ENCODE measurements around the gene PCNX2. TPM values are rescaled to one million over a fixed set of nuclear protein-coding genes. Genes with fewer than 3 reads are reported as not detected.

The PCNX2 gene
- total RNA-seq, 1 donor from 2014 or later: 25.5 TPM

- no peak overlapping the region for H3K4me3 Mint-ChIP-seq (ENCODE audit: unreplicated experiment)
- no peak for TF ChIP-seq EZH2 (IDR thresholded peaks at IDR 0.05; ENCODE audit: insufficient read depth, low read length)
- TF ChIP-seq CTCF (IDR thresholded peaks at IDR 0.05; ENCODE audit: insufficient read depth, low read depth, low read length): peak; percentile 77
- Histone ChIP-seq H3K4me3 (ENCODE audit: insufficient read depth, low read depth, low read length) (no peak overlapping the region), H3K27ac (ENCODE audit: low read depth, low read length) (no peak overlapping the region), H3K36me3 (ENCODE audit: insufficient read depth, low read length) (no peaks in the 10 kb centered on the region), H3K9ac (ENCODE audit: low read length) (no peak overlapping the region), H4K20me1 (ENCODE audit: insufficient read depth, low read length) (no peaks in the 10 kb centered on the region), H2AFZ (ENCODE audit: low read depth, low read length) (no peak overlapping the region), H3K9me3 (ENCODE audit: insufficient read depth, low read depth, low read length) (no peaks in the 10 kb centered on the region), H3K27me3 (ENCODE audit: insufficient read depth, low read length) (no peaks in the 10 kb centered on the region), H3K4me2 (ENCODE audit: low read length) (no peak overlapping the region), H3K4me1 (ENCODE audit: insufficient read depth, low read length) (no peaks in the 10 kb centered on the region), H3K79me2 (ENCODE audit: insufficient read depth, low read length) (no peaks in the 10 kb centered on the region)
- H3K36me3 Mint-ChIP-seq (ENCODE audit: low read depth, unreplicated experiment): no peaks in the 10 kb centered on the region
- H3K27me3 Mint-ChIP-seq (ENCODE audit: low read depth, unreplicated experiment): no peaks in the 10 kb centered on the region
- H3K27ac Mint-ChIP-seq (ENCODE audit: unreplicated experiment): no peak overlapping the region
- peaks cover 5% of the 10 kb centered on the region for H3K9me3 Mint-ChIP-seq (ENCODE audit: unreplicated experiment)
- H3K4me1 Mint-ChIP-seq (ENCODE audit: low read depth, unreplicated experiment): no peaks in the 10 kb centered on the region
- no peak for FAIRE-seq
- no peak for DNase-seq (ENCODE audit: low read depth)
Measured at GRCh38 chr1:233304489-233305102, 9.1 kb upstream of the PCNX2 start.

- no peaks in the 10 kb centered on the region for H3K27me3 ChIP-seq (ENCODE audit: insufficient read depth, low read length)
- no peak overlapping the region for H3K4me3 Mint-ChIP-seq (ENCODE audit: unreplicated experiment)
- no peaks in the 10 kb centered on the region for H4K20me1 ChIP-seq (ENCODE audit: insufficient read depth, low read length)
- H3K4me3 ChIP-seq (ENCODE audit: insufficient read depth, low read depth, low read length): no peak overlapping the region
- no peaks in the 10 kb centered on the region for H3K36me3 Mint-ChIP-seq (ENCODE audit: low read depth, unreplicated experiment)
- H3K36me3 ChIP-seq (ENCODE audit: insufficient read depth, low read length): no peaks in the 10 kb centered on the region
- TF ChIP-seq CTCF (IDR thresholded peaks at IDR 0.05; ENCODE audit: insufficient read depth, low read depth, low read length): no peak
- TF ChIP-seq EZH2 (IDR thresholded peaks at IDR 0.05; ENCODE audit: insufficient read depth, low read length): no peak
- DNase-seq (ENCODE audit: low read depth): no peak
- H3K4me1 Mint-ChIP-seq (ENCODE audit: low read depth, unreplicated experiment): peaks cover 8% of the 10 kb centered on the region
- H3K27ac Mint-ChIP-seq (ENCODE audit: unreplicated experiment): no peak overlapping the region
- H3K27me3 Mint-ChIP-seq (ENCODE audit: low read depth, unreplicated experiment): no peaks in the 10 kb centered on the region
- H3K9ac ChIP-seq (ENCODE audit: low read length): no peak overlapping the region
- H3K9me3 Mint-ChIP-seq (ENCODE audit: unreplicated experiment): peaks cover 5% of the 10 kb centered on the region
- H3K4me1 ChIP-seq (ENCODE audit: insufficient read depth, low read length): peaks cover 4% of the 10 kb centered on the region
- H3K27ac ChIP-seq (ENCODE audit: low read depth, low read length): no peak overlapping the region
- peaks cover 6% of the 10 kb centered on the region for H3K79me2 ChIP-seq (ENCODE audit: insufficient read depth, low read length)
- no peak overlapping the region for H2AFZ ChIP-seq (ENCODE audit: low read depth, low read length)
- H3K4me2 ChIP-seq (ENCODE audit: low read length): no peak overlapping the region
- no peak for FAIRE-seq
- H3K9me3 ChIP-seq (ENCODE audit: insufficient read depth, low read depth, low read length): no peaks in the 10 kb centered on the region
Measured at GRCh38 chr1:233300326-233300725, 4.8 kb upstream of the PCNX2 start.

GRCh38 chr1:233299450-233299849, 3.9 kb upstream of the PCNX2 start:
- Mint-ChIP-seq H3K9me3 (ENCODE audit: unreplicated experiment) (peaks cover 5% of the 10 kb centered on the region), H3K4me3 (ENCODE audit: unreplicated experiment) (no peak overlapping the region), H3K36me3 (ENCODE audit: low read depth, unreplicated experiment) (no peaks in the 10 kb centered on the region), H3K4me1 (ENCODE audit: low read depth, unreplicated experiment) (peaks cover 8% of the 10 kb centered on the region), H3K27ac (ENCODE audit: unreplicated experiment) (no peak overlapping the region), H3K27me3 (ENCODE audit: low read depth, unreplicated experiment) (no peaks in the 10 kb centered on the region)
- Histone ChIP-seq H3K27ac (ENCODE audit: low read depth, low read length) (no peak overlapping the region), H3K4me1 (ENCODE audit: insufficient read depth, low read length) (peaks cover 4% of the 10 kb centered on the region), H3K79me2 (ENCODE audit: insufficient read depth, low read length) (peaks cover 15% of the 10 kb centered on the region), H3K27me3 (ENCODE audit: insufficient read depth, low read length) (no peaks in the 10 kb centered on the region), H3K9me3 (ENCODE audit: insufficient read depth, low read depth, low read length) (no peaks in the 10 kb centered on the region), H2AFZ (ENCODE audit: low read depth, low read length) (no peak overlapping the region), H3K4me3 (ENCODE audit: insufficient read depth, low read depth, low read length) (no peak overlapping the region), H3K4me2 (ENCODE audit: low read length) (no peak overlapping the region), H3K9ac (ENCODE audit: low read length) (no peak overlapping the region), H3K36me3 (ENCODE audit: insufficient read depth, low read length) (no peaks in the 10 kb centered on the region), H4K20me1 (ENCODE audit: insufficient read depth, low read length) (no peaks in the 10 kb centered on the region)
- no peak for DNase-seq (ENCODE audit: low read depth)
- no peak for FAIRE-seq
- TF ChIP-seq CTCF (IDR thresholded peaks at IDR 0.05; ENCODE audit: insufficient read depth, low read depth, low read length) (no peak), EZH2 (IDR thresholded peaks at IDR 0.05; ENCODE audit: insufficient read depth, low read length) (no peak)

Data from astrocyte (in vitro differentiated cells and primary cell).